SH-SY5Y (cell line): ENCODE measurements around the gene UVRAG.

Experiments
- GATA2 ChIP-seq: IDR thresholded peaks from 2 replicates; pipeline ENCODE4 v1.6.1; 2011; ENCODE audit warnings: mild to moderate bottlenecking, low read depth, low read length
- GATA3 ChIP-seq: IDR thresholded peaks from 2 replicates; pipeline ENCODE4 v1.6.1; 2011; ENCODE audit warnings: low read depth, mild to moderate bottlenecking, low read length, moderate library complexity

GRCh38 chr11:75814677-75815344 lies at the start of gene UVRAG:
- TF ChIP-seq GATA2 (no peak), GATA3 (no peak)
